ENCODE measurements around the gene APCS.

APCS gene

GRCh38 chr1:159587461-159587951 is at the start of gene APCS:
Gene APCS (plus strand): TSS chr1:159587826. CDS start chr1:159587922, 96 bp downstream.
- DNase-seq (ENCODE audit: low read depth): no peak

DNA sequence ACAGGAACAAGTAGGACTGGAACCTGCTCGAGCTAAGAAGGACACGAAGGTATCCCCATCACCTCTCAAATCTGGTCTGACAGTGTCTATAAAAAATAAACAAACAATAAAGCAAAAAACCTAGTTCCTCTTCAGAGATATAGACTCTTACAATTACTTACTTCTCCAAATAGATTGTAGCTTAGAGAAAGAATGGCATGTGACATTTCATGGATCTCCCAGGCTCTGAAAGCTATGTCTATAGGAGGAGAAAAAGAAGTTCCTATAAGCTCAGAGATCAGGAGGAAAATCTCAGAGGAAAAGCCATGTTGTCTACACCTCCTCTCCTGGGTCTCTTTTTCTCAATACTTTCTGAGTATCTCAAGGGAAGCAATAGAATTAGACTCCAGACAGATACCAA is 39.5 kb upstream of the APCS start:
- DNase-seq (ENCODE audit: low read depth): no peak

GRCh38 chr1:159554261-159554660 is 33.4 kb upstream of the APCS start:
- no peak for DNase-seq (ENCODE audit: low read depth)

DNA sequence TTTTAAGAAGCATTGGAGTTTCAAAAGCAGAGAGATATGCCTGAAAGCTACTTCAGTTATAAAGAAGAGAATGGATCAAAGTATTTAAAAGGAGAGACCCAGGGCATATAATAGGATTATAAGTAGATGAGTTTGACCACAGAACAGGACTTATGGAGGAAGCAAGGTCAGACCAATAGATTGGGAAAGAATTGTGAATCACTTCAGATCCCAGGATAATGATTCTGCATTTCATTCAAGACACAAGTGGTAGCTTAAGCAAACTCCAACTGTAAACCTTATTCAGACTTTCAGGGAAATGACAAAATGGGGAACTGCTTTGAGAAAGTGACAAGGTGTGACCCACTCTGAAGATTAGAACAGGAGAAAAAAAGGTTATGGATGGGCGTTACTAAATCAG is 32.9 kb upstream of the APCS start:
- DNase-seq (ENCODE audit: low read depth): no peak

- DNase-seq (ENCODE audit: low read depth): no peak
These were observed 30.7 kb upstream of the APCS start for GRCh38 chr1:159556931-159557369.

DNA sequence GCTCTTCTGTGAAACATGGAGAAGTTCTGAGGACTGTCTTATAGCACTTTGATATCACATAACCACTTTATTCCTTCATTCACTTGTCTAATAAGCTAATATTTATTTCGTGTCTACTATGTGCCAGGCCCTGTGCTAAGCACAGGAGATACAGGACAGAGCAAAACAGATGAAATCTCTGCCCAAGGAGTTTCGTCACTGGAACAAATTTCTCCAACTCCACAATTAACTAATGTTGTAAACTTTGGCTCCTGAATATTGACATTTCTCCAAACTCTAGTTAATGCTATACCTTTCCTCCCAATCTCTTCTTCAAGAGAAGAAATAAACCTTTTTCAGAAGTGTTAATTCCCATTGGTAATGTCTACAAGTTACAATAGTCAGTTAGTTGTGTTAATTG is 27.0 kb upstream of the APCS start:
- DNase-seq (ENCODE audit: low read depth): no peak

DNA sequence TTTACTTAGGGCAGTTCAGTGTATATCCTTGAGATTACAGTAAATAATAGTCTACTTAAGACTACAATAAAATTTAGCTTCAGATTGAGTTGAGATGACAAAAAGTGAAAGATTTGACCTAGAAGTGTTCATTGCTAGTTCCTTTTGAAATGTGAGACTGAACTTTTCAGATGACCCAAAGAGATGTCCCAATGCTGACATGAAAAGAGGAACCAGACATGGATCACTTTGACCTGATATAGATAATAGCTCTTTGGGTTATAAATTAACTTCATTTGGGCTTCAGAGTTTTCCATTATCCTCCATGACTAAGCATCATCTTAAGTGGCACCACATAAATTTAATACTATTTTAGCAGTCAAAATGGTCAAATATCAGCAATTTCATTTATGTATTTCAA is 26.1 kb upstream of the APCS start:
- DNase-seq (ENCODE audit: low read depth): no peak

DNA sequence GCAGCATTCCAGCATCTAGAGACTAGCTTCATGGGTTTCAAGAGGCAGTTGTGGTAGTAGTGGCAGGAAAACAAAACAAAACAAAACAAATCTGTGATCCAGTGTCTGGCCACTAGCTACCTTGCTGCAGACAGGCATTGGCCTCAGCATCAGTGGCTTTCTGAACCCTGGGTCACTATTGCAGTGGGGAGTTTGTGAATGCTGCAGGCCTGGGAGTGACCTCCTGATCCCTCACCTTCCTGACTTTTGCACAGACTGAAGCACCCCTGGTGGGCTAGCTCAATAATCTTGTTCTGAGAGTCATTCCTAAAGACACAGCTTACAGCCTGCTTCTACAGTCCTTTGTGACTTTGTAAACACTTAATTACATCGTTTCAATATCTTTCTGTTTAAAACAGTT is 24.9 kb upstream of the APCS start:
- no peak for DNase-seq (ENCODE audit: low read depth)

GRCh38 chr1:159577446-159577845 is 10.2 kb upstream of the APCS start:
- DNase-seq (ENCODE audit: low read depth): no peak

- no peak for DNase-seq (ENCODE audit: low read depth)
These were observed 7.3 kb upstream of the APCS start for GRCh38 chr1:159580340-159580739.

- DNase-seq (ENCODE audit: low read depth): no peak
These were observed 6.2 kb upstream of the APCS start for GRCh38 chr1:159581422-159581821.

GRCh38 chr1:159584536-159584935 is 3.1 kb upstream of the APCS start:
- no peak for DNase-seq (ENCODE audit: low read depth)

DNA sequence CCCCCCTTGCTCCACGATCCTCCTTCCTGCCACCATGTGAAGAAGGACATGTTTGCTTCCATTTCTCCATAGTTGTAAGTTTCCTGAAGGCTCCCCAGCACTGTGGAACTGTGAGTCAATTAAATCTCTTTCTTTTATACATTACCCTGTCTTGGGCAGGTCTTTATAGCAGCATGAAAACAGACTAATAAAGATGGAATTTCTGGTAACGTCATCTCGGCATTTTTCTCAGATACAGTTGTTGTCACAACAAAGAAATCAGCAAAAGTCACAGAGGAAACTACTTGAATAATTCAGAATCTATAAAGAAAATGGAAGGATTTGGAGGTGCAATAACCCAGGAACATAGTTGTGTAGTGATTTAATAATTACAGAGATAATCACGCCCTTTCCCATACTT is 4.4 kb downstream of the APCS start:
- no peak for DNase-seq (ENCODE audit: low read depth)

DNA sequence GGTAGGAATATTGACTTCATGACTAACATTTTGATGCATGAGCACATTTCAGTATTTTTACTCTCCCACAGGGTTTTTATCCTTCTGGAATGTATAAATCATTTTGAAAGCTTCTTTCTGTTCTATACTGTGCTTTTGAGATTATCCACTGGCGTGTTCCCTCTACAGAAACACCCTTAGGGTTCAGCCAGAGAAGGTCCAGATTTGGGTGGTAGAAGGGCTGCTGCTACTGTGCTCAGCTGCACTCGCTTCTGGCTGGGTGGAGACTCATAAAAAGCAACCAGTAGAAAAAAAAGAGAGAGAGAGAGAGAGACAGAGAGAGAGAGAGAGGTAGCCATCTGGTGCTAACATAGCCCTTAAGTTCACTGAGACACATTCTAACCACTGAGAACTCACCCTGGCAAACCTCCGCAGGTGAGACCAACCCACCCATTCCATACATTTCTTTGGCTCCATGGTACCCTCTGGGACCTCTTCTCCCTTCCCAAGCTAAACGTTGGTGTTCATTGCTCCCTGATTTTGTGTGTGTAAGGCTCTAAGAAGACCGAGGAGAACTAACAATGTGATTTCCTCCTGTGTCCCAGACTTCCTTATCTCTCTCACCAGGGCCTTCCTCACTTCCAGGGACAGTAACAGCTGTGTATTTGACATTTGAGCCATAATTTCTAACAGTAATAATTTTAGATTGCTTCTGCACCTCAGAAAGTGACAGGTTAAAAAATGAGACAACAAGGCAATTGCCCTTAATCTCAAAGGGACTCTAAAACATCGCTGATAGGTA is 7.2 kb downstream of the APCS start:
- no peak for DNase-seq (ENCODE audit: low read depth)

DNA sequence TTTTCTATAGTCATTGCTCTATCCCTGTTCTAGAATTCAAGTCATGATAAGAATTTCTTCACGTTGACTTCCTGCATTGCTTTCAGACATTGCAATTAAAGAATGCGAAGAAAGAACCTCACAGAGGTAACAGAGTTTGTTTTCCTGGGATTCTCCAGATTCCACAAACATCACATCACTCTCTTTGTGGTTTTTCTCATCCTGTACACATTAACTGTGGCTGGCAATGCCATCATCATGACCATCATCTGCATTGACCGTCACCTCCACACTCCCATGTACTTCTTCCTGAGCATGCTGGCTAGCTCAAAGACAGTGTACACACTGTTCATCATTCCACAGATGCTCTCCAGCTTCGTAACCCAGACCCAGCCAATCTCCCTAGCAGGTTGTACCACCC is 10.6 kb downstream of the APCS start:
- DNase-seq (ENCODE audit: low read depth): no peak

DNA sequence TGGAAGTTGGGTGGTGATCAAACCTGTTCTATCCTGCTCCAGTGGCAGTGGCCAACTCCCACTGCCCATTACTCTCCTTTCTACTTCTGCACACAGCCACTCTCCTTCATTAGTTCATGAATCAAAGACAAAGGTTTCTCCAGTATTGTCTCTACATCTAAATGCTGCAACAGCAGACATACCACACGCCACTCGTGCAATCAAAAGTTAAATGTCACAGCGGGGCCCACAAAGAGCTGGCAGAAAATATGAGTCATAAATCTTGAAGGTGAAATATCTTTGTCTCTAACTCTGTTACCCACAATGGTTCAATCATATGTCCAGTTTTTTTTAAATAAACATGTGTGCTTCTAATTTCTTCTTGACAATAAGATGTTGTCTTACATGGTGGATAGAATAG is 13.3 kb downstream of the APCS start:
- DNase-seq (ENCODE audit: low read depth): no peak

DNA sequence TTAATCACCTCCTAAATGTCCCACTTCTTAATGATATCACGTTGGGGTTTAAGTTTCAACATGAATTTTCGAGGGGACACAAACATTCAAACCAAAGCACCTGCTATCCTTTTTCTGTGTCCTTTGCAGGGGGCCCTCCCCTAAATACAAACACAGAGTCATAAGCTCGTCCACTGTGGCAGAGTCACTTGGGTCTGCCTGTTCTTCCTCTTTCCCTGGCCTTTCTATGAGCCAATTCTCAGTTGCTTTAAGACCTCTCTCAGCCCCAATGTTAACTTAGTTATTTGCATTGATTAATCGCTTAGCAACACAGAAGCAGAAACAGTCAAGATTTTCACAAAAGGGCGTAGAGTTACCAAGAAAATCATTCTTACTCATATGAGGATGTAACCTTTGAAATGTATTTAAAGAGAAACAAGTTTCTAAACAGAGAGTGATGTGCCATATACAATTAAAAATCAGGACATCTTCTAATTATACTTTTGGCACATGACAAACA is 14.9 kb downstream of the APCS start:
- no peak for DNase-seq (ENCODE audit: low read depth)

DNA sequence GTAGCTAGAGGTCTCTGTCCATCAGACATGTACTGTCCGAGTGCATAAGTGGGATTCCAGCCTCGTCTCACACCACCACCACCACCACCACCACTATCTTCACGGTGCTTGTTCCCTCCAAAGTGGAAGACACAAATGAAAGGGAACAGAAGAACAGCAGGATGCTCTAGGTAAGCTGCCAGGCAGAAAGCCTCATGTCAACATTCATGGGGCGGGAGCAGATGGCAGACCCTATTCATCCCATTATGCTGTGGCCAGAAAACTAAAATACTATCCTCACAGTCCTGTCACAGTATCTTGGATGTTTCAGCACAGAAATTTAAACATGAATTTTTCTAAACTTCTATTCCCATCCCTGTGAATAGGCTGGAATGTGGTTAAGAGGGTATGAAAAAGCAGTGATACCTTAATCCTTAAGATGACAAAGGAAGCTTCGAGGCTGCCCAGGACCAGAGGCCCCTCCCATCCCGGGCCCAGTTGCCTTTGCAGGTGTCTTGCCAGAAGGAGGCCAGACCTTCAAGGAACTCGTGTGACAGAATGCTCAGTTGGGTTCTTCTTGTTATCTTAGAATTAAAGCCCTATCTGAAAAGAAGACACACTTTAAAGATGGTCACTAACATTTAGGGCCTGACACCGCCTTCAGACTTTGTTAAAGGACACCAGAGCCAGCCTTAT is 24.7 kb downstream of the APCS start:
- no peak for DNase-seq (ENCODE audit: low read depth)

- no peak for DNase-seq (ENCODE audit: low read depth)
These were observed 45.3 kb downstream of the APCS start for GRCh38 chr1:159632922-159633321.

Data from stimulated activated CD8-positive, alpha-beta memory T cell treated with anti-CD3 and anti-CD28 coated beads, Interleukin-7, amount 100 ng/mL, for 24 hours (primary cell).